ENCODE results near the gene YIF1A. TPM values are rescaled to one million over a fixed set of nuclear protein-coding genes. Genes with fewer than 3 reads are reported as not detected.
A peak's percentile ranks its signal among the peaks of the same experiment; 100 is the strongest.

YIF1A gene
- total RNA-seq, 1 experiment from 2014 or later = 64.3 TPM

GRCh38 chr11:66283461-66284105 lies 5.4 kb downstream of the YIF1A start:
- H3K4me3 Mint-ChIP-seq = no peak overlapping the region
- no peak overlapping the region for H2BK120ac ChIP-seq (ENCODE audit: low read depth, low read length, poor library complexity, severe bottlenecking)
- no peaks in the 10 kb centered on the region for H3K27me3 ChIP-seq (ENCODE audit: insufficient read depth, low read length)
- no peak overlapping the region for H3K14ac ChIP-seq (ENCODE audit: insufficient read depth, low read length)
- no peak overlapping the region for H2AFZ ChIP-seq (ENCODE audit: low read length)
- H3T11ph ChIP-seq (ENCODE audit: low read length) = no peak overlapping the region
- H3K4me1 Mint-ChIP-seq = peaks cover 28 to 36% of the 10 kb centered on the region in 2 experiments
- peaks cover 0 to 10% (median 9%) of the 10 kb centered on the region in 3 experiments; a peak in 5 of 7 replicates for H3K36me3 Mint-ChIP-seq (ENCODE audit: insufficient read depth in 1 of 3, low read depth in 3 of 3)
- no peaks in the 10 kb centered on the region for H4K20me1 ChIP-seq (ENCODE audit: control insufficient read depth, insufficient read depth, insufficient read length)
- no peak overlapping the region for H3K18ac ChIP-seq (ENCODE audit: insufficient read length, low read depth, low read length)
- no peak overlapping the region for H3K4ac ChIP-seq (ENCODE audit: low read depth, low read length)
- no peaks in the 10 kb centered on the region for H3K79me1 ChIP-seq (ENCODE audit: insufficient read depth, low read depth, low read length, poor library complexity, severe bottlenecking)
- peaks cover 4% of the 10 kb centered on the region for H3K23me2 ChIP-seq (ENCODE audit: insufficient read length, low read depth, low read length, poor library complexity, severe bottlenecking)
- H2BK20ac ChIP-seq (ENCODE audit: low read depth, low read length, poor library complexity, severe bottlenecking) = no peak overlapping the region
- peaks cover 23% of the 10 kb centered on the region for H3K27me3 Mint-ChIP-seq (ENCODE audit: low read depth)
- no peaks in the 10 kb centered on the region for H3K9me3 ChIP-seq (ENCODE audit: control insufficient read depth, low read depth, low read length)
- no peak overlapping the region for H3K23ac ChIP-seq (ENCODE audit: insufficient read length, low read depth, low read length)
- no peak overlapping the region for H4K91ac ChIP-seq (ENCODE audit: insufficient read length, low read depth, low read length)
- no peak overlapping the region for H2BK5ac ChIP-seq (ENCODE audit: insufficient read length, low read length)
- no peak overlapping the region for H3K4me2 ChIP-seq (ENCODE audit: insufficient read depth, insufficient read length, low read length)
- no peak overlapping the region for H4K5ac ChIP-seq (ENCODE audit: insufficient read length, low read depth, low read length)
- no peaks in the 10 kb centered on the region; a peak in 1 of 5 replicates for H3K9me3 Mint-ChIP-seq
- no peak overlapping the region for H2BK12ac ChIP-seq (ENCODE audit: insufficient read length, low read depth, low read length)
- H3K56ac ChIP-seq (ENCODE audit: insufficient read length, low read depth, low read length) = no peak overlapping the region
- peaks cover 1% of the 10 kb centered on the region; the same call in 1 of the 2 replicates for H3K79me2 ChIP-seq (ENCODE audit: insufficient read depth, low read length)
- no peak overlapping the region for H3K27ac Mint-ChIP-seq
- no peak overlapping the region for H2BK15ac ChIP-seq (ENCODE audit: low read depth, low read length)
- H3K4me1 ChIP-seq (ENCODE audit: insufficient read depth, low read length) = 0 out of 2 replicates have a peak, but pooled peaks cover 2% of the 10 kb centered on the region
- H4K8ac ChIP-seq (replicated peaks; ENCODE audit: insufficient read length, low read depth, low read length) = no peak overlapping the region
- peak; percentile 33; the same call in 2 of the 3 replicates for TF ChIP-seq CTCF (conservative IDR thresholded peaks at IDR 0.05)
- no peak overlapping the region for H2AK5ac ChIP-seq (ENCODE audit: insufficient read length, low read length)
- no peak overlapping the region for H3K27ac ChIP-seq (ENCODE audit: insufficient read length, low read depth, low read length)
- no CpG with 5 or more reads among the region's 14 CpGs for WGBS (ENCODE audit: extremely low coverage, insufficient read length, low lambda C conversion rate)
- no peak overlapping the region for H3K9ac ChIP-seq (ENCODE audit: extremely low read depth, insufficient read length, low read length)
- DNase-seq = no peak

Measured in H9 (cell line).